Stimulated activated CD8-positive, alpha-beta memory T cell treated with anti-CD3 and anti-CD28 coated beads, Interleukin-12 subunit alpha, Interleukin-12 subunit beta, amount 100 ng/mL, for 24 hours (primary cell): ENCODE measurements around the gene HID1.
"Not testable (repeated sequence)": the region's sequence is repeated elsewhere in the genome, so short reads cannot be mapped to it uniquely, and the experiment has no call there.

Experiments used
- DNase-seq: peaks from one replicate; pipeline ENCODE4 v3.0.0-alpha.2; 2020; ENCODE audit errors: extremely low read depth

Gene HID1

GRCh38 chr17:74922694-74923537 is 49.6 kb downstream of the HID1 start, which contains the start of gene USH1G:
USH1G (minus strand) TSS chr17:74923255; CDS start chr17:74923073, 182 bp downstream.
- no peak for DNase-seq

GRCh38 chr17:74922172-74922571 is 50.4 kb downstream of the HID1 start:
- no peak for DNase-seq

GRCh38 chr17:74921769-74922168 is 50.8 kb downstream of the HID1 start:
- DNase-seq, result no peak

GRCh38 chr17:74921026-74921681 is 51.4 kb downstream of the HID1 start:
- DNase-seq, result no peak

- DNase-seq, result no peak
These were observed 51.9 kb downstream of the HID1 start for GRCh38 chr17:74920642-74921025.

GRCh38 chr17:74920306-74920620 is 52.3 kb downstream of the HID1 start:
- no peak for DNase-seq

GRCh38 chr17:74919440-74920305 is 52.9 kb downstream of the HID1 start:
- DNase-seq, result no peak

GRCh38 chr17:74918906-74919305 is 53.7 kb downstream of the HID1 start:
- no peak for DNase-seq

- no peak for DNase-seq
These were observed 55.1 kb downstream of the HID1 start for GRCh38 chr17:74917430-74917829.

- DNase-seq, result no peak
These were observed 55.7 kb downstream of the HID1 start for GRCh38 chr17:74916851-74917199.

- no peak for DNase-seq
These were observed 56.3 kb downstream of the HID1 start for GRCh38 chr17:74916136-74916850.

GRCh38 chr17:74911423-74911822 is 61.1 kb downstream of the HID1 start:
- DNase-seq, result not testable (repeated sequence)

- DNase-seq, result not testable (repeated sequence)
These were observed 63.5 kb downstream of the HID1 start for GRCh38 chr17:74909097-74909496.

- DNase-seq, result no peak
These were observed 65.5 kb downstream of the HID1 start for GRCh38 chr17:74907012-74907411.

- DNase-seq, result not testable (repeated sequence)
These were observed 66.3 kb downstream of the HID1 start for GRCh38 chr17:74906214-74906793.

GRCh38 chr17:74904687-74905409 is 67.7 kb downstream of the HID1 start:
- no peak for DNase-seq

- no peak for DNase-seq
These were observed 68.9 kb downstream of the HID1 start for GRCh38 chr17:74903671-74904070.

- DNase-seq, result no peak
These were observed 69.5 kb downstream of the HID1 start for GRCh38 chr17:74903034-74903433.

GRCh38 chr17:74901353-74902135 is 71.0 kb downstream of the HID1 start:
- no peak for DNase-seq
